Fibroblast of pulmonary artery (primary cell): ENCODE measurements around the gene LEAP2.

Experiments used
- DNase-seq: peaks from one replicate; pipeline ENCODE4 v3.0.0-alpha.2; 2010; ENCODE audit warnings: low read depth
- H3K4me3 ChIP-seq: replicated peaks from 2 replicates; pipeline ENCODE4 v1.5.1; 2011; ENCODE audit warnings: low read depth, mild to moderate bottlenecking, control low read depth, low read length, moderate library complexity
- TF ChIP-seq, protein P1 (sequence below): IDR thresholded peaks from 2 replicates; pipeline ENCODE4 v1.5.1; 2011; ENCODE audit warnings: mild to moderate bottlenecking, control low read depth, low read length, inconsistent platforms; ENCODE audit errors: missing control alignments

Gene LEAP2

GRCh38 chr5:132905938-132906337 lies 32.5 kb downstream of the LEAP2 start:
- DNase-seq = peak; percentile 60
- TF ChIP-seq, protein P1, sequence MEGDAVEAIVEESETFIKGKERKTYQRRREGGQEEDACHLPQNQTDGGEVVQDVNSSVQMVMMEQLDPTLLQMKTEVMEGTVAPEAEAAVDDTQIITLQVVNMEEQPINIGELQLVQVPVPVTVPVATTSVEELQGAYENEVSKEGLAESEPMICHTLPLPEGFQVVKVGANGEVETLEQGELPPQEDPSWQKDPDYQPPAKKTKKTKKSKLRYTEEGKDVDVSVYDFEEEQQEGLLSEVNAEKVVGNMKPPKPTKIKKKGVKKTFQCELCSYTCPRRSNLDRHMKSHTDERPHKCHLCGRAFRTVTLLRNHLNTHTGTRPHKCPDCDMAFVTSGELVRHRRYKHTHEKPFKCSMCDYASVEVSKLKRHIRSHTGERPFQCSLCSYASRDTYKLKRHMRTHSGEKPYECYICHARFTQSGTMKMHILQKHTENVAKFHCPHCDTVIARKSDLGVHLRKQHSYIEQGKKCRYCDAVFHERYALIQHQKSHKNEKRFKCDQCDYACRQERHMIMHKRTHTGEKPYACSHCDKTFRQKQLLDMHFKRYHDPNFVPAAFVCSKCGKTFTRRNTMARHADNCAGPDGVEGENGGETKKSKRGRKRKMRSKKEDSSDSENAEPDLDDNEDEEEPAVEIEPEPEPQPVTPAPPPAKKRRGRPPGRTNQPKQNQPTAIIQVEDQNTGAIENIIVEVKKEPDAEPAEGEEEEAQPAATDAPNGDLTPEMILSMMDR = peak; percentile 5

GRCh38 chr5:132907161-132907560 lies 33.7 kb downstream of the LEAP2 start:
- TF ChIP-seq, protein P1 = no peak
- DNase-seq = no peak
- no peak overlapping the region for H3K4me3 ChIP-seq

More at GRCh38 chr5:132905938-132906337, 32.5 kb downstream of the LEAP2 start:
- H3K4me3 ChIP-seq = no peak overlapping the region

GRCh38 chr5:132909702-132910101 lies 36.2 kb downstream of the LEAP2 start:
- H3K4me3 ChIP-seq = no peak overlapping the region
- no peak for DNase-seq
- TF ChIP-seq, protein P1 = no peak

- TF ChIP-seq, protein P1 = no peak
- no peak overlapping the region for H3K4me3 ChIP-seq
- peak; percentile 25 for DNase-seq
Measured at GRCh38 chr5:132915681-132916080, 42.2 kb downstream of the LEAP2 start.

- TF ChIP-seq, protein P1 = no peak
- DNase-seq = no peak
- H3K4me3 ChIP-seq = no peak overlapping the region
Measured at GRCh38 chr5:132916086-132916485, 42.6 kb downstream of the LEAP2 start.
